DMS53 (cell line): ENCODE data around the gene PPP2R1A.

ENCODE experiments used
- DNase-seq: peaks from one replicate; lab custom pipeline; 2025; lab: John Stamatoyannopoulos, UW

PPP2R1A gene

GRCh38 chr19:52189735-52190486, at the start of gene PPP2R1A:
Gene PPP2R1A (plus strand): TSS chr19:52190052. CDS start chr19:52190097, 45 bp downstream.
- DNase-seq: peak; percentile 100

DNA sequence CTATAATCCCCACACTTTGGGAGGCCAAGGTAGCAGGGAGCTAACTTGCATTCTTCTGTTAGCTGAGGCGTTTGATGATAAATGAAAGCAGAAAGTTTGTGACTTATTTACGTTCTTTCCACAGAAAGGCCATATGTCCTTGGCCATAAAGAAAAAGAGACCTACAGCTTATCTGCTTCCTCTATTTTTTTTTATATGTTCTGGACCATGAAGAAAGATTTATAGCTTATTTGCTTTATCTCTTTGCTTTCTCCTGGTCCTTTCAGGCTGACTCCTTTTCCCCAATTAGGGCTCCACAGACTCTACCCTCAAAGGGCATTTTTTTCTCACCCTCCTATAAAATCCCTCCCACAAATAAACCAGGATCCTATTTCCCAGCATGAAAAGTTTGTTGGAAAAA, 48.6 kb upstream of the PPP2R1A start:
- DNase-seq: no peak

- DNase-seq: peak; percentile 15
Observed at GRCh38 chr19:52142001-52142595, 47.8 kb upstream of the PPP2R1A start.

- DNase-seq: no peak
Observed at GRCh38 chr19:52148256-52148655, 41.6 kb upstream of the PPP2R1A start.

- DNase-seq: no peak
Observed at GRCh38 chr19:52155596-52156359, 34.1 kb upstream of the PPP2R1A start.

GRCh38 chr19:52170304-52170703, 19.5 kb upstream of the PPP2R1A start:
- DNase-seq: no peak

GRCh38 chr19:52170863-52171320, 19.0 kb upstream of the PPP2R1A start:
- peak; percentile 52 for DNase-seq

DNA sequence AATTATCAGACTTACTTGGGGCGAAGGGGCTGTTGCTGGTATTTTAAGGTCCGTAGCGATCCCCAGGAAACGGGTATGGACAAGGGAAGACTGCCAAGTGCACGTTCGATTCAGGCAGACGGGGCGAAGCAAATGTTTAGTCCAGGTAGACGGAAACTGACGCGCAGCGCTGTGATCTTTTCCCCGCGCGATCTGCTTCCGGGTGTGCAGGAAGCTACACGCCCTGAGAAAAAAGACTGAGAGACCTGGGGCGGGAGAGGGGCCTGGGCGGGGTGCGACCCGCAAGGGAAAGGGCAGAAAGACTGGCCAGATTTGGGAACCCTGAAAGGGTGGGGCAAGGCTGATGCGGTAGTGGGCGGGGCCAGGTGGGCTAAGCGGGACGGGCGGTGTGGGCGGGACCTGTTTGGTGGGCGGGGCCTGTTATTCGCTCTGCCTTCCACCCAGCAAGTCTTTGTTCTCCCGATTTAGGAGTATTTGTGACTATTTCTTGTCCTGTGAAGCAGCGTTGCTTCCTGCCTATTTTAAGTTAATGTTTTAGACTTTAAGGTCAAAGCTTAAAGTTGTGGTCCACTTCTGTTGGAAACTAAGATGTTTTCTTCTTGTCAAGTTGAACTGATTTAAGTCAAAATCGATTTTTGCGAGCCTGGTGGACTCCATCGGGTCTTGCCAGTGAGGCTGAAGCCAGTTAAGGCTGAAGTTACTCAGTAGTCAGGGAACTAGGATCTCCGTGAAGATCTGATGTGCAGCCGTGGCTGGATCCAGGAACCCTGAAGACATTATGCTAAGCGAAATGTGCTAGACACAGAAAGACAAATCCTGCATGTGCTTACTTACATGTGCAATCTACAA, 18.3 kb upstream of the PPP2R1A start, which contains the start of gene ZNF836:
ZNF836 (minus strand) TSS at position 301 of the 849 bp plus-strand sequence. CDS start 3,549 bp downstream, outside the sequence.
- DNase-seq: peak; percentile 81

DNA sequence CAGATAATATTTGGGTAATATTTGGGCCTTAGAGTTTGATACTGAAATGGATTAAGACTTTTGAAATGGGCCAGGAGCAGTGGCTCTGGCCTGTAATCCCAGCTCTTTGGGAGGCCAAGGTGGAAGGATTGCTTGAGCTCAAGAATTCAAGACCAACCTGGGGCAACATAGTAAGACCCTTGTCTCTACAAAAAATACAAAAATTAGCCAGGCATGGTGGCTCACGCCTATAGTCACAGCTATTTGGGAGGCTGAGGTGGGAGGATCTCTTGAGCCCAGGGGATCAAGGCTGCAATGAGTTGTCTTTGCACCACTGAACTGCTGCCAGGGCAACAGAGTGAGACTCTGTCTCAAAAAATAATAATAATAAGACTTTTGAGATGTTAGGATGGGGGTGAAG, 17.5 kb upstream of the PPP2R1A start:
- no peak for DNase-seq

GRCh38 chr19:52176574-52176973, 13.3 kb upstream of the PPP2R1A start:
- DNase-seq: no peak

DNA sequence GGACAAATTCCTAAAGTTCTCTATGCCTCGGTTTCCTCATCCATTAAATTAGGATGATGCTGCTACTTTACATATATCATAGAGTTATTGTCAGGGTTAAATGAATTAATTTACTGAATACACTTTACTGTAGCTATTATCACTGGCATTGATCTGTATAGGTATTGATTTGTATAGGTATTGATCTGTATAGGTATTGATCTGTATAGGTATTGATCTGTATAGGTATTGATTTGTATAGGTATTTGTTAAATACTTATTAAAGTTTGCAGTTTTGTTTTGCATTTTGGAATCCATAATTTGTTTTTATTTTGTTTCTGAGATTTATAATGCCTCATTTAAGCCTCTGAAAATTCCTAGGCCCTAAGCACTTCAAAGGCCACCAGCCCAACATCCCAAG, 2.4 kb upstream of the PPP2R1A start:
- DNase-seq: no peak

DNA sequence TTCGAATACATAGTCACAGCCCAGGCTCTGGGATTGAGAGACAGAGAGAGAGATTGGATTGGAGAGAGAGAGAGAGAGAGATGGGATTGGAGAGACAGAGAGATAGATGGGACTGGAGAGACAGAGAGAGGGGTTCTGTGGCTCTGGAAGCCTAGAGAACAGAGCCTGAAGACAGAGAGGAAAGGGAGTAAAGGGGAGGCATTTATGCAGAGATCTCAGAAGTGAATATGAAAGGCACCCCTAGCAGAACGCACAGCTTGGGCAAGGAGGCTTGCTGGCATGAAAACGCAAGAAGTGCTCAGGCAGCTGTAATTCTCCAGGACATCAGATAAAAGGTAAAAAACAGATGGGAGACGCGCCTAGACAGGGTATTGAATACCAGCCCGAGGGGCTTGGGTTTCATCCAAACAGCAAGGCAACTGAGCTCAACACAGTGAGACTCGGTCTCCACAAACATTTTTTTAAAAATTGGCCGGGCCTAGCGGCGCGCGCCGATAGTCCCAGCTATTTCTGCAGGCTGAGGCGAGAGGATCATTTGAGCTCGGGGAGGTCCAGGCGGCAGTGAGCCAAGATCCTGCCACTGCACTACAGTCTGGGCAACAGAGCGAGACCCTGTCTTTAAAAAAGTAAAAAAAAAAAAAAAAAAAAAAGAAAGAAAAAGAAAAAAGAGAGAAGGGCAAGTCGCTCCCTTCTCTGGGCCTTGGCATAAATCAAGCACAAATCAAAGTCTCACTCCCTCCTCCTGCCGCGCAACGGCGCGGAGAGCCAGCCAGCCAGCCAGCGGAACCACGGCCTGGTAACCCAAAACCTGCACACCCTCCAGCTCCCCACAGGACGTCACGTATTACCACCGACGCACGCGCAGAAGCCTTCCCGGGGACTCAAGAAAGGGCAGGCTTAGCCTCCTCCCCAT, 774 bp upstream of the PPP2R1A start:
- DNase-seq: peak; percentile 75

- no peak for DNase-seq
Observed at GRCh38 chr19:52190487-52191293, 838 bp downstream of the PPP2R1A start.

DNA sequence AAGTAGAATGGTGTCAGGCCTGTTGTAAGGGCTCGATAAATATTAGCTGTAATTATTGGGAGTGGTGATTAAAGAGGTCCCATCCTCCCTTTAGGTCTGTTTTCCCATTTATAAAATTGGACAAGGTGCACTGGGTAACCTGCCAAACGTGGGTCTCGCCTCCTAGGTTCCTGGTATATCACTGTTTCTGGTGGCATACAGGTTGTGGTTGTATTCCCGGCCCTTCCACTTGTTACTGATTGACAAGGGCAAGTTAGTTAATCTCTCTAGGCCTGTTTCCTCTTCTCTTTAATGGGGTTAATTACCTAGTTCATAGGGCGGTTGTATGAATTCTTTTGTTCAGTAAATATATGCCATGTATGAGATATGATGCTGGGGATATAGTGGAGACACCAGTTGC, 1.5 kb downstream of the PPP2R1A start:
- no peak for DNase-seq

DNA sequence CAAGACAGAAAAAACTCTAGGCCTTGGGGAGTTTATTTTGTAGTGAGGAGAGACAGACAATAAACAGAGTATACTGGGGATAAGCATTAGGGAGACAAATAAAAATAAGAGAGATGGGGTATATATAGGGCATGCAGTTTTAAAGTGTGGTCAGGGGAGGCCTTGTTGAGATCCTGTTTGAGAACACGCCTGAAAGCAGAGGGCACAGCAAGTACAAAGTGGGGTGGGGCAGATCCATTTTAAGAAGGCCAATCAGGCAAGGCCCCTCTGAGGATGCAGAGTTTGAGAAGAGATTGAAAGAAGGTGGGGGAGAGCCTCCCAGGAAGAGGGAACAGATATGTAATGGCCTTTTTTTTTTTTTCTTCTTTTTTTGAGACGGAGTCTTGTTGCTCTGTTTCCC, 2.1 kb downstream of the PPP2R1A start:
- DNase-seq: no peak

DNA sequence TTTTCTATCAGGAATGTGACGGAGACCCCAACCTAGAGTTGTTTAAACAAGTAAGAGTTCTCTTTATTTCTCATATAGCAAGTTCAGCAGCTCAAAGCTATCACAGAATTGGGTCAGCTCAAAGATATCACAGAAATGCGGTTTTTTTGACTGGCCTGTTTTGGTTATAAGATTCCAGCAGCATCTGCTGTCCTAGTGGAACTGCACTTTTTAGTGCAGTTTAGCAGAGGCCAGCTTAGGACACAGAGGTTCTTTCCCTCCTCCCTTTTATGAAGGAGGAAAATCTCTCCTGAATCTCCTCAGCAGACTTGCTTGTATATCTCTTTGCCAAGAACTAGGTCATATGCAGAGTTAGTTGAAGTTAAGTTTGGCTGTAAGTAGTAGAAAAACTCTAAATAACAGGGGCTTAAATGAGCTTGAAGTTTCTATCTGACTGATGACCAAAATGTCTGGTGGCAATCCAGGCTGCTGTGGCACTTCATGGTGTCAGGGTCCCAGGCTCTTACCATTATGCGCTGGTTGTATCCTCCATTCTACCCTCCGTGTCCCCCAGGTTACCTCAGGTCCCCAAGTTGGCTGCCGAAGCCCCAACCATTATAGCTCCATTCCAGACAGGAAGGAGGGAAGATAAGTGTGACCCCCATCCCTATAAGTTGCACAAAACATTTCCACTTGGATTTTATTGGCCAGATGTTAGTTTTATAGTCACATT, 6.6 kb downstream of the PPP2R1A start:
- DNase-seq: no peak

GRCh38 chr19:52197964-52198363, 8.1 kb downstream of the PPP2R1A start:
- no peak for DNase-seq

DNA sequence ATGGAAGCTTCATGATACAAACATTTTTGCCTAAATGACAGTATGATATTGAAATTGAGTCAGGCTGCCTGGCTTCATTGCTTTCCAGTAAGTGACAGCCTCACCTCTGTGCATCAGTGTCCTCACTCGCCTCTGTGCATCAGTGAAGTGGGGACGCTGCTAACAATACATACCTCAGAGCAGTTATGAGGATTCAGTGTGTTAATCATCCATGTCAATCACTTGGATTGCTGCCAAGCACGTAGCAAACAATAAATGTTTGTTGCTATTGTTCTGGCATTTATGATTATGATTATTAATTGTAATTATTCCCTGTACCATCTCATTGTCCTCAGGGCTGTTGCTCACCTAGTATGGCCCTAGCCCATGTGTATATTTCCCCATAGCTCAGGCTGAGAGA, 8.8 kb downstream of the PPP2R1A start:
- DNase-seq: no peak

- no peak for DNase-seq
Observed at GRCh38 chr19:52200044-52200443, 10.2 kb downstream of the PPP2R1A start.
